HG02943 (cell line): ENCODE measurements around the gene APOL1.

ENCODE experiments used
- ATAC-seq: cut with Tn5 transposase; IDR thresholded peaks from one replicate; pipeline ENCODE4 v1.9.1; 2021; ENCODE audit warnings: mild to moderate bottlenecking, low read depth, moderate library complexity; ENCODE audit not compliant: unreplicated experiment

Gene APOL1

DNA sequence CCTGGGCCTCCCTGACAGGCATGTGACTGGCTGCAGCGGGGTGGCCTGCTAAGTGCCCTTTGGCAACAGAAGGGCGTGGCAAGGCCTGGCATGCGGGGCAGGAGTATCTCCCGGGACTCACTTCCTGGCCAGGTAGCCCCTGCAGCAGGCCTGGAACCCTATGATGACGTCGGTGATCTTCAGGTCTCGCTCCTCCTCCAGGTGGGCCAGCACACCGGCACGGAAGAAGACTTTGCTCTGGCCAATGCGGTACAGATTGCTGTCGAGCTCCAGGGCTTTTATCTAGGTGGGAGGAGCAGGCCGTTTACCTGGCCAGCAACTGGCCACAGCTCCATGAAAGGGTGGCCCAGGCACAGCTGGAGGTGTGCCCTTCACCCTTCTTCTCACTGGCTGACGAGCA is 50.9 kb downstream of the APOL1 start:
- no peak for ATAC-seq

DNA sequence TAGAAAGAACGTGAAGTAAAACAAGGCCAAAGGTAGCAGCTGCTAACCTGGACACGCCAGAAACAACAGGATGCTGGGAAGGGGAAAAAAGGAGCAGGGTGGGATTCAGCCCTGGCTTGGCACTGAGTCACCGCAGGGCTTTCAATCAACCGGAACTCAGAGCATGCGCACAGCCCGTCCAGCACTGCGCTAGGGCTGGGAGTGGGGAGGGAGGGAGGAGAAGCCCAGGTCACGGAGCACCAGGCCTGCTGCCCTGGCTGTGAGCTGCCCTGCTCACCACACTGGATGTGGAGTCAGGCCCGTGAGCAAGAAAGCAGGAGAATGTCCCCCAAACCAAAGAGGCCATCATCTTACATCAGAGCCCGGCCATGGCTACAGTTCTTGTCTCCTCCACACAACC is 51.5 kb downstream of the APOL1 start:
- no peak for ATAC-seq

DNA sequence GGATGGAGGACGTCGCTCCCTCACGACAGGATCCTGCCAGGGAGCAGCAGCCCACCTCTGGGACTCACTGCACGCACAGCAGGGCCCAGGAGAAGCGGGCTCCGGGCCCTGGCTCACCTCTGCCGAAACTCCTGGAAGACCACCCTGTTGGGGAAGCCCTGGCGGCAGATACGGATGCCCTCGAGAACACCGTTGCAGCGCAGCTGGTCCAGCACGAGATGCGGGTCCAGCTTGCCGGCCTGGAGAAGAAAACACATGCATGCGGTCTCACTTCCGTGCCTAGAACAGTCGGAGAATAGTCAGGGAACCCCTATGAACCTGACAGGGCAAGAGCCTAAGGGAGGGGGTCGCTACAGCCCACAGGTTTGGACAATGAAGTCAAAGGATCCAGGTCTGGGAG is 52.9 kb downstream of the APOL1 start:
- ATAC-seq = no peak

DNA sequence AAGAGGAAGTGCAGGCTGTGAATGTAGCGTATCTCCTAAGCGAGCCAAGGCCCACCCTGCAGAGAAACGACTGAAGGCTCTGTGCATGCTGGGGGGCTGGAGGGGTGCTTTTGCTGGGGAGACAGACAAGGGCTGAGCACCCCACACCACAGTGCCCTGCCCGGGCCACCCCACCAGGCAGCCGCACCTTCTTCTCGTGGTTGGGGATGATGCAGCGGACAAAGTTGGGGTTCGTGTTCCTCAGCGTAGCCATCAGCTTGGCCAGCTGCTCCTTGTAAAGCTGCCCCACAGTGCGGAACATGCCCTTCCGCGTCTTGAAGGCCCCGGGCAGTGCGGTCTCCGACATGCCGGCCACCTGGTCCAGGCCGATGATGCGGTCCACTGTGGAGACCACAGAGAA is 53.3 kb downstream of the APOL1 start:
- ATAC-seq = no peak

DNA sequence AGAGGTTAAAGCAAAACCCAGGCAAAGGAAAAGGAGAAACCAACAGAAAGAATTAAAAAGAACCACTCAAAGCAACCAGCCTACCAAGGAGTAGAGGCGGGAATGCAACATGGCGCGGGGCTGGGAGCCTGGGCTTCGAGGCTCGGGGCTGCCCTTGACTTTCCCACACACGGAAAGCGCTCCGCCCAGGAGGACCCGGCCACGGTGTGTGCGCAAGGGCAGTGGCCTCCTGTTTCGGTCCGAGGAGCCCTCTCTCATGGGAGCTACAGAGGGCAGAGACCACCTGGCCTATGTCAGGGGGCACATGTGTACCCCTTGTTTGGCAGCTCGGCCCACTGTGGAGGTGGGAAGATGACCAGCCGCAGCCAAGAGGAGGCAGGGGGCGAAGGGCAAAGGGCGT is 55.9 kb downstream of the APOL1 start:
- ATAC-seq = no peak

DNA sequence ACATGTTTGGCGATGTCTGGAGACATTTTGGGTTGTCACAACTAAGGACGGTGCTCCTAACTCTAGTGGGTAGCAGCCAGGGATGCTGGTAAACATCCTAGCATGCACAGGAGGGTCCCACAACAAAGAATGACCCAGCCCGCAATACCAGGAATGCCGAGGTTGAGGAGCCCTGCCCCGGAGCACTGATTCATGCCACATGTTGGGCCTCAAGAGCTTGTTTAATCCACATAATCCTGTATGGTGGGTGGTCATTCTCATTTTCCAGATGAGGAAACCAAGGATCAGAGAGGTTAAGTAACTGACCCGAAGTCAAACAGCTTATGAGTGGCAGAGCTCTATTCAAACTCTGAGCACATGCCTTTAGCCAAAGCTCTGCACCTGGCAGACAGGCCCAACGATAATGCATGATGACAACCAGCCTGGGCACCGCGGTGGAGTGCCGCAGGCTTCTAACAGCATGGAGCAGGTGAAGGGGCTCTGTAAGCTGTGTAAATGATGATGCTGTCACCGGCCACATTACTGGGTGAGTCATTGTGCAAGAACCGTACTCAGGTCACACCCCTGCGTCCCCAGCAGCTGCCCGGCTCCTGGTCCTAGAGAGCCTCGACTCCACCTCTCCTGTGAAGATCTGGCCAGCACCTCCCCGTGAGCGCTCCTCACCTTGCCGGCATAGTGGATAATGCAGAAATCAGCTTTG is 58.6 kb downstream of the APOL1 start:
- no peak for ATAC-seq

DNA sequence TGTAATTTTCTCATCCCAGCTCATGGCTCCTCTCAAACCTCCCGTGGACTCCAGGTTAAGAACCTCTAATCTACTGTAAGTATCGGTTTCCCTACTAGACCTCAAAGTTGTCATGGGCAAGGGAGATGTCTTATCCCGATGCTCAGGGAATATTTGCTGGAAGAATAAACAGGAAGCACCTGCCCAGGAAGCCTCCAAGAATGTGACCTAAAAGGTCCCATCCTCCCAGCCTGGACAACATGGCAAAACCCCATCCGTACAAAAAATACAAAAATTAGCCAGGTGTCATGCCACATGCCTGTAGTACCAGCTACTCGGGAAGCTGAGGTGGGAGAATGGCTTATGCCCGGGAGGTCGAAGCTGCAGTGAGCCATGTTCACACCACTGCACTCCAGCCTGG is 62.4 kb downstream of the APOL1 start:
- no peak for ATAC-seq

DNA sequence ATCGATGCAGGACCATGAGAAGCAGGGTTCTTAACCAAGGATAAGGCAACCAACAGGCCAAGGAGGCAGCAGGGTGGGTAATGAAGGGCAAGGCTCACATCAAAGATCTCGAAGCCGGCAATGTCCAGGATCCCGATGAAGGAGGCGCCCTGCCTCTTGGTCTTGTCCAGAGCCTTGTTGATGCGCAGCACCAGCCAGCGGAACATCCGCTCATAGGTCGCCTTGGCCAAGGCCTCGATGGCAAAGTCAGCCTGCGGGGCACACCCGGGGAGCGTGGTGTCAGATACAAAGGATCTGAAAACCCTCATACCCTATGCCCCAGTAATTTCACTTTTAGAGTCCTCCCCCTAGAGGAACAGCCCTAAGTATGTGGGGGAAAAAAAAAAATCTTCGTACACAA is 63.5 kb downstream of the APOL1 start:
- ATAC-seq = no peak
